Lung (tissue), 12 donors: ENCODE results near the gene EMC6. TPM values are rescaled to one million over a fixed set of nuclear protein-coding genes. Genes with fewer than 3 reads are reported as not detected.

Experiments
- ATAC-seq: fragments of 200-7000 bp; cut with Tn5 transposase; one replicate; pipeline ENCODE4 v1.9.1; 2020; ENCODE audit warnings: moderate number of reproducible peaks; ENCODE audit not compliant: insufficient read depth, low FRiP score
- DNase-seq, 3 donors: peaks; one replicate each; pipeline ENCODE4 v3.0.0-alpha.2; 2013 to 2017
- H3K27ac ChIP-seq, 2 donors: one replicate each; pipeline ENCODE4 v1.5.1; 2013; ENCODE audit warnings: mild to moderate bottlenecking in 2 of 2, moderate library complexity in 2 of 2, control low read depth in 1 of 2, inconsistent platforms in 1 of 2, low read depth in 1 of 2, low read length in 1 of 2
- H3K27me3 ChIP-seq, 3 donors: one replicate each; pipeline ENCODE4 v1.5.1; 2013; ENCODE audit warnings: low read length in 2 of 3; ENCODE audit not compliant: control insufficient read depth in 3 of 3, insufficient read depth in 3 of 3
- H3K36me3 ChIP-seq, 4 donors: one replicate each; pipeline ENCODE4 v1.5.1; 2013; ENCODE audit warnings: low read length in 4 of 4, mild to moderate bottlenecking in 1 of 4, moderate library complexity in 1 of 4; ENCODE audit not compliant: control insufficient read depth in 4 of 4, insufficient read depth in 4 of 4
- H3K4me1 ChIP-seq, 5 donors: one replicate each; pipeline ENCODE4 v1.5.1; 2013; ENCODE audit warnings: low read length in 5 of 5, mild to moderate bottlenecking in 2 of 5, moderate library complexity in 1 of 5; ENCODE audit not compliant: control insufficient read depth in 5 of 5, insufficient read depth in 5 of 5
- H3K4me3 ChIP-seq: one replicate; pipeline ENCODE4 v1.5.1; 2013; ENCODE audit warnings: mild to moderate bottlenecking, control low read depth, moderate library complexity
- H3K9ac ChIP-seq, 2 donors: one replicate each; pipeline ENCODE4 v1.5.1; 2013; ENCODE audit warnings: low read length in 2 of 2, control low read depth in 1 of 2; ENCODE audit not compliant: insufficient read depth in 1 of 2
- H3K9me3 ChIP-seq, 4 donors: one replicate each; pipeline ENCODE4 v1.5.1; 2013; ENCODE audit warnings: low read length in 3 of 4, mild to moderate bottlenecking in 1 of 4, moderate library complexity in 1 of 4; ENCODE audit not compliant: control insufficient read depth in 4 of 4, insufficient read depth in 3 of 4
- CTCF ChIP-seq: IDR thresholded peaks from 2 replicates; pipeline ENCODE4 v1.5.1; 2012; ENCODE audit warnings: mild to moderate bottlenecking; ENCODE audit errors: control extremely low read depth, extremely low read depth
- WGBS, 2 donors: extraction: QIAGEN DNeasy Blood & Tissue Kit; methylation state at CpG; one replicate each; pipeline ENCODE4 v1.1.7; 2013; 5-methylcytosine and 5-hydroxymethylcytosine counted together
- polyA plus RNA-seq, 2 donors: library from polyadenylated mRNA; stranded (reverse); fragments of 200-250 nt; gene quantifications; one replicate each; pipeline ENCODE4 v1.2.1, GENCODE V29; 2013
- total RNA-seq, 2 donors: library from RNA; depleted of rRNA in 1 of 2; stranded (reverse); fragments of >200 nt in 1 of 2; gene quantifications; one replicate each; pipeline ENCODE4 v1.2.1, GENCODE V29; 2014 to 2021
- donor health status: control.
- donor health status: control.
- donor health status: Bipolar disorder and iron deficiency.
- donor health status: healthy.
- donor health status: DM: yes; HTN: yes; CAD: no.

The EMC6 gene
- total and polyA plus RNA-seq, 4 donors = 10.9 to 93.4 (median 62.5) TPM

- peaks cover 0 to 13% (median 3%) of the 10 kb centered on the region in 3 donors for H3K27me3 ChIP-seq
- no peak for TF ChIP-seq CTCF
- no peak overlapping the region for H3K9ac ChIP-seq
- H3K36me3 ChIP-seq = no peaks in the 10 kb centered on the region
- H3K4me3 ChIP-seq = no peak overlapping the region
- no peak for DNase-seq
- H3K4me1 ChIP-seq = no peaks in the 10 kb centered on the region
- ATAC-seq = no peak
- WGBS, 2 donors = 79 to 87% methylated on average over 12 of the region's 12 CpGs
- no peak overlapping the region for H3K27ac ChIP-seq
- H3K9me3 ChIP-seq = no peaks in the 10 kb centered on the region
These were observed 12.4 kb downstream of the EMC6 start for GRCh38 chr17:3681057-3681456.

GRCh38 chr17:3681565-3681964, 13.0 kb downstream of the EMC6 start:
- no peak for DNase-seq
- Histone ChIP-seq H3K4me1 (no peaks in the 10 kb centered on the region), H3K9me3 (no peaks in the 10 kb centered on the region), H3K4me3 (no peak overlapping the region), H3K9ac (no peak overlapping the region), H3K27me3 (peaks cover 0 to 13% (median 3%) of the 10 kb centered on the region in 3 donors), H3K27ac (no peak overlapping the region), H3K36me3 (no peaks in the 10 kb centered on the region)
- 69 to 71% methylated on average over 20 of the region's 20 CpGs for WGBS, 2 donors
- ATAC-seq = no peak
- TF ChIP-seq CTCF = no peak

- WGBS, 2 donors = 87 to 93% methylated on average over 12 of the region's 12 CpGs
- no peak for DNase-seq
- H3K27ac ChIP-seq = no peak overlapping the region
- peaks cover 0 to 13% (median 3%) of the 10 kb centered on the region in 3 donors for H3K27me3 ChIP-seq
- no peaks in the 10 kb centered on the region for H3K36me3 ChIP-seq
- no peaks in the 10 kb centered on the region for H3K9me3 ChIP-seq
- H3K9ac ChIP-seq = no peak overlapping the region
- no peak overlapping the region for H3K4me3 ChIP-seq
- H3K4me1 ChIP-seq = no peaks in the 10 kb centered on the region
- no peak for ATAC-seq
- TF ChIP-seq CTCF = no peak
These were observed 13.4 kb downstream of the EMC6 start for GRCh38 chr17:3682033-3682432.

GRCh38 chr17:3683054-3683511, 14.5 kb downstream of the EMC6 start:
- WGBS, 2 donors = 28 to 33% methylated on average over 10 of the region's 10 CpGs
- Histone ChIP-seq H3K27ac (no peak overlapping the region), H3K4me3 (no peak overlapping the region), H3K27me3 (peaks cover 0 to 13% (median 3%) of the 10 kb centered on the region in 3 donors), H3K4me1 (no peaks in the 10 kb centered on the region), H3K36me3 (no peaks in the 10 kb centered on the region), H3K9ac (no peak overlapping the region), H3K9me3 (no peaks in the 10 kb centered on the region)
- no peak for ATAC-seq
- TF ChIP-seq CTCF = peak; percentile 52
- no peak for DNase-seq
